Tibial nerve (tissue), 3 donors: Measurements from ENCODE around the gene TRAP1.

Source experiments
- CTCF ChIP-seq, 5 experiments: fragments of 200-600 bp in 3 of 5; fragments of 450-650 bp in 2 of 5; sonication (generic) in 3 of 5; IDR thresholded peaks; one replicate each; pipeline ENCODE4 v1.5.1; 2016 to 2019; ENCODE audit warnings: antibody characterized with exemption in 5 of 5, mild to moderate bottlenecking in 3 of 5, moderate library complexity in 2 of 5
- POLR2A ChIP-seq, 2 donors: fragments of 450-650 bp; IDR thresholded peaks; one replicate each; pipeline ENCODE4 v1.6.1; 2017; ENCODE audit warnings: antibody characterized with exemption in 2 of 2, mild to moderate bottlenecking in 2 of 2, moderate library complexity in 2 of 2

- TF ChIP-seq POLR2A (IDR thresholded peaks at IDR 0.05) (no peak), CTCF (IDR thresholded peaks at IDR 0.05) (no peak)
Observed at GRCh38 chr16:3608069-3608468, 109.3 kb downstream of the TRAP1 start.
